GM18870 (cell line): Measurements from ENCODE around the gene RIOK2.
"Not testable (repeated sequence)": the region's sequence is repeated elsewhere in the genome, so short reads cannot be mapped to it uniquely, and the experiment has no call there.

ENCODE experiments used
- ATAC-seq: cut with Tn5 transposase; IDR thresholded peaks from one replicate; pipeline ENCODE4 v1.9.1; 2021; ENCODE audit warnings: moderate library complexity; ENCODE audit not compliant: unreplicated experiment

Gene RIOK2

GRCh38 chr5:97171703-97172102 lies 11.3 kb downstream of the RIOK2 start:
- no peak for ATAC-seq

GRCh38 chr5:97167435-97167834 lies 15.6 kb downstream of the RIOK2 start:
- no peak for ATAC-seq

- ATAC-seq, result no peak
Observed at GRCh38 chr5:97165726-97166125, 17.3 kb downstream of the RIOK2 start.

- ATAC-seq, result no peak
Observed at GRCh38 chr5:97164846-97165245, 18.2 kb downstream of the RIOK2 start.

- no peak for ATAC-seq
Observed at GRCh38 chr5:97163790-97164285, 19.2 kb downstream of the RIOK2 start.

DNA sequence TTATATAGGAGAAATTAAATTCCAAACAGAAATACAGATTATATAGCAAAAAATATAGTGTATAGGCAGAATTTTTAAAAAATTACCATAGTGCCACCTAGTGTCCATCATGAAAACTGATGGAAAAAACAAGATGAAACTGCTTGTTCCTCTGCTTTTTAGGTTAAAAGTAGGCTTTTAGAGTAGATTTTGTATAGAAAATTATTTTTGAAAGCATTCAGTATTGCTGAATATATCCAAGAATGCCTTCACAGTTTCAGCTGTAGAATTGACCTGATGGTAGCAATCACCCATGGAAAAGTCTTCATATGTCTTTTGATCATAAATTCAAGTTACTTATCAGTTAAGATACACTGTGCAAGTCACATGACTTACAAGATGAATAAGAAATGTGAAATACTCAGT lies 19.7 kb downstream of the RIOK2 start:
- no peak for ATAC-seq

- peak; percentile 57 for ATAC-seq
Observed at GRCh38 chr5:97162045-97162444, 21.0 kb downstream of the RIOK2 start.

GRCh38 chr5:97157689-97158088 lies 25.4 kb downstream of the RIOK2 start:
- ATAC-seq, result no peak

DNA sequence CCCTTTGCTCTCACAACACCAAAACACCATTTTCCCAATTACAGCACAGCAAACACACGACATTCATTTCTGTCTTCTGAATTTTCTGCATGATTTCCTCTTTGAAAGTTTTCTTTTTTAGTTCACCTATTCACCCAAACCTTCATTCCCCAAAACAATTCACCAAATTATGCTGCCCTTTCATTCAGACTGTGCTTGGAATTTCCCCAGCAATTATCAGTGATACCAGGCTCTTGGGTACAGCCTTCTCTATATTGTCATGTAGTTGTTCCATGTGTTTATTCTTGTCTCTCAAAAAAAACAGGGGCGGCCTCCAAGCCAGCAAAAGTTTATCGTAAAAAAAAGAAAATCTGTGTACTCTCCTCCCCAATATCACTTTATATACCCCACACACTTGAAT lies 31.7 kb downstream of the RIOK2 start:
- ATAC-seq, result no peak

DNA sequence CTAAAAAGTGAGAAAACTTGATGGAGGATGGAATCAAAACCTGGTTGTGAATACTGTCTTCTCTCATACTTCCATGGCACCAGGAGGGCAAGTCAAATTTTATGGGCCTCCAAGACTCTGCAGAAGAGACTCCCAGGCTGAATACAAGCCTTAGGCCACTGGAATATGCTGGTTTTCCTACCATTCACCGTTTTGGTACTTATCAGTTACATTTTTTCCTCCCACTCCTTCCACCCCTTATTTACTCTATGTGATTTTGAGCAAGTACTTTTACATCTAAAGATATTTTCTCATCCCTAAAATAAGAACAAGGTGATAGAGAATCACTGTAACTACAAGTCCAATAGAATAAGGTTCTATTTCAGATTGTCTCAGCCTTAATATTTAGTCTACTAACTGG lies 32.6 kb downstream of the RIOK2 start:
- no peak for ATAC-seq

GRCh38 chr5:97149709-97150108 lies 33.3 kb downstream of the RIOK2 start:
- no peak for ATAC-seq

GRCh38 chr5:97148288-97148687 lies 34.8 kb downstream of the RIOK2 start:
- ATAC-seq, result no peak

- ATAC-seq, result no peak
Observed at GRCh38 chr5:97143704-97144103, 39.3 kb downstream of the RIOK2 start.

DNA sequence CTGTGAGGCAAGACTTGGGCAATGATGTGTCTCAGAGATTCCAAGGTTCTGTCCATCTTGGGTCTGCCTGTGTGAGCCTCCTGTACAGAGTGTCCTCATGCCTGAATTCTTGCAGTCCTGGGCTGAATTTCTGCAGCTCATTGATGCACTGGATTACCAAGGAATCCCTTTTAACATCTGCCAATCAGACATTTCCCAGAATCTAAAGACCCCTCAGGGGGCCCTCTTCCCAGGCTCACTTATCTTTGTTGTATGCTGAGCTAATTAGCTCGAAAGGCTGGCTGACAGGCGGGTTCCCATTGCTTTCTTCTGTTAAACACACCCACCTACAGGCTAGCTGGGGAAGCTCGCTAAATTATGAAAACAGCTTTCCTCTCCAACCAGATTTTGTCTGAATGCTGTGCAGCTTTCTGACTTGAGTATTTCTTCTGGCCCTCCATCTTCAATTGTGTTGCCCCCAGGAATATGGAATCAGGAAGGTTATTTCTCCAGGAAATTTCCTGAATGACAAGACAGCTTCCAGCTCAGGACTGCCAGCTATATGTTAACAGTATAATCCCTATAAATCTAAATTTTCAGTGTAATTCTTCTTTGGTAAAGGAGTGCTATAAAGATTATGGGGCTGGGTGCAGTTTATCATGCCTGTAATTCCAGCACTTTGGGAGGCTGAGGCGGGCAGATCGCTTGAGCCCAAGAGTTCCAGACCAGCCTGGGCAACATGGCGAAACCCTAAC lies 40.4 kb downstream of the RIOK2 start, which contains the start of gene LIX1:
LIX1 (minus strand) TSS at position 91 of the 734 bp plus-strand sequence; CDS start at position 56, 35 bp downstream.
- ATAC-seq, result peak; percentile 82

DNA sequence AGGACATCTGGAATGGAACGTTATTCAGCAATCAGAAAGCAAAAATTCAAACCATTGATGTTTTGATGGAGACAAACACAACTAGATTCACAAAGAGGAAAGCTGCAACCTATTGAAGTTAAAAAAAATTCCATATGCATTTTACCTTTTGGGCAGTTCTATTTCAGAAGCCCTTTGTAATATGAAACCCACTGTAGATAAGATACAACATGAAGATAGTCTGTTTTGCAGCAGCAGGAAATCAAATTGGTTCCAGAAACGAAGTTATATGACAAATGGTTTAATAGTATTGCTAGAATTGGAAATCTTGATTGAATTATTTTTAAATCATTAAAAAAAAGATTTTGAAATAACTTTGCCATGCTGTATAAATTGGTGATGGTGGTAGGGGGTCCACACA lies 41.5 kb downstream of the RIOK2 start:
- ATAC-seq, result no peak

- ATAC-seq, result no peak
Observed at GRCh38 chr5:97141031-97141430, 42.0 kb downstream of the RIOK2 start.

DNA sequence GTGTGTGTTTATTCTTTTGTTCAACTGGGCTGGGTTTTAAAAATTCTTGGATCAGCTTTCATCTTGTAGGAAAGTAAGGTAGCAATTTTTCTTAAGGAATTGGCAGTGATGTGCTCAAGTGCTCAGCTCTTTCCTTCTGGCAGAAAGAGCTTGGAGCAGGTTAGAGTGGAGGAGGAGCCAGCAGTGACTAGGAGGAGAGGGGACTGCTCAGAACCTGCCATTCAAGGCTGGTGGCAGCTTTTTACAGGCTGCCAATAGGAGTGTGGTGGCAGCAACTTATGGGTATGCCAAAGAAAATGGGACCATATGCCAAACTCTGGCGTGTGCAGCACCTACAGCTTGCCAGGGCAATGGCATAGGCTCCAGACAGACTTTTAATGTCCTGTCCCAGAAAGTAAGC lies 42.8 kb downstream of the RIOK2 start:
- not testable (repeated sequence) for ATAC-seq

DNA sequence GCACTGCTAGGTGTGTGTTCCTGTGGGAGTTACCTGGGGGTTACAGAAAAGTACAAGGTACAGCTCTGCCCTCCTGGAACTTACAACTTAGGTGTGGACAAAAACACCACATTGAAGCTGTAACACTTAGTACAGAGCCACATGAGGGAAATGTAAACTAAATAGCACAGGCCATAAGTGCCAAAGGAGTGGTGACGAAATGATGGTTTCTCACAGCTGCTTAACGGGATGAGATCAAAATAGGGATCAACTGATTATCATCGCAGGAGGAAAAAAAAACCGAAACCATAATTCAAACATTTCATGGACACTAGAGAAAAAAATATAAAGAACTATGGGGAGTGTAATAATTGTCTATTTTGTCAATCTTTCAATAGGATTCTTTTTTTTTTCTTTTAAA lies 46.6 kb downstream of the RIOK2 start:
- ATAC-seq, result no peak

GRCh38 chr5:97135868-97136267 lies 47.2 kb downstream of the RIOK2 start:
- ATAC-seq, result no peak

GRCh38 chr5:97134634-97135033 lies 48.4 kb downstream of the RIOK2 start:
- ATAC-seq, result no peak

GRCh38 chr5:97133101-97133500 lies 49.9 kb downstream of the RIOK2 start:
- no peak for ATAC-seq

DNA sequence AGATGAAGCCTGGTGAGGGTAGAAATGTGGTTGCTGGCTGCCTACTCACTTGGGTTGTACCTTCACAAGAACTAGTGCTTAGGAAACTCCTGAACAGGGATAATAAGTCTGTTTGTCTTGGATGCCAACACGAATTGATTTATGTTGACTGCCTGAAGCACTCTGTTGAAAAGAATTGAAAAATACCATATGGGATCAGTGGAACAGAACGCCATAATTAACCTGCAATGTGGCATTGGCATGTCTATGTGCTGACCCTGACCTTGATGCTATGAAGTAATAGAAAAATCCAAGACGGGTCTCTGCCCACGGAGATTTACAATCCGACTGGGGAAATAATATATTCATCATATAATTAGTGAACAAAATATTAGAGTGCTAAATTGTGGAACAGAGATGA lies 51.1 kb downstream of the RIOK2 start:
- no peak for ATAC-seq
